Liver (tissue), 9 donors: Measurements from ENCODE around the gene MYO3B. TPM values are rescaled to one million over a fixed set of nuclear protein-coding genes. Genes with fewer than 3 reads are reported as not detected.

ENCODE experiments used
- DNase-seq: peaks from one replicate; pipeline ENCODE4 v3.0.0-alpha.2; 2017; ENCODE audit warnings: low spot score
- H3K27ac ChIP-seq, 2 donors: one replicate each; pipeline ENCODE4 v1.7.0; 2013; ENCODE audit warnings: inconsistent platforms in 2 of 2, low read length in 2 of 2, control low read depth in 1 of 2, low read depth in 1 of 2, mild to moderate bottlenecking in 1 of 2
- H3K27me3 ChIP-seq, 4 donors: one replicate each; pipeline versions ENCODE4 v1.6.1 to v1.7.0; 2013; ENCODE audit warnings: low read length in 3 of 4, inconsistent platforms in 1 of 4, mild to moderate bottlenecking in 1 of 4, moderate library complexity in 1 of 4; ENCODE audit not compliant: control insufficient read depth in 4 of 4, insufficient read depth in 4 of 4
- H3K36me3 ChIP-seq, 4 donors: one replicate each; pipeline versions ENCODE4 v1.6.1 to v1.7.0; 2013; ENCODE audit warnings: low read length in 3 of 4, mild to moderate bottlenecking in 3 of 4, low read depth in 1 of 4, moderate library complexity in 1 of 4; ENCODE audit not compliant: control insufficient read depth in 4 of 4, insufficient read depth in 3 of 4
- H3K4me1 ChIP-seq, 4 donors: one replicate each; pipeline versions ENCODE4 v1.6.1 to v1.7.0; 2013; ENCODE audit warnings: low read length in 3 of 4, mild to moderate bottlenecking in 3 of 4, moderate library complexity in 1 of 4; ENCODE audit not compliant: control insufficient read depth in 4 of 4, insufficient read depth in 4 of 4
- H3K4me3 ChIP-seq, 3 donors: one replicate each; pipeline versions ENCODE4 v1.6.1 to v1.7.0; 2013; ENCODE audit warnings: low read length in 3 of 3, control low read depth in 1 of 3, low read depth in 1 of 3, mild to moderate bottlenecking in 1 of 3
- H3K9ac ChIP-seq, 2 donors: one replicate each; pipeline ENCODE4 v1.7.0; 2013; ENCODE audit warnings: low read length in 2 of 2, mild to moderate bottlenecking in 2 of 2, moderate library complexity in 2 of 2, control low read depth in 1 of 2, low read depth in 1 of 2
- H3K9me3 ChIP-seq, 4 donors: one replicate each; pipeline versions ENCODE4 v1.6.1 to v1.7.0; 2013; ENCODE audit warnings: low read length in 3 of 4; ENCODE audit not compliant: control insufficient read depth in 4 of 4
- CTCF ChIP-seq: fragments of 150-350 bp; IDR thresholded peaks from 2 replicates; pipeline ENCODE4 v1.5.1; 2017; ENCODE audit warnings: improper control_type of control experiment, low read depth, low read length; ENCODE audit not compliant: missing input control
- EGR1 ChIP-seq, 2 donors: IDR thresholded peaks; 2 replicates each; pipeline ENCODE4 v1.6.1; 2016 to 2018; ENCODE audit warnings: antibody characterized with exemption in 2 of 2, low read depth in 2 of 2
- FOXA1 ChIP-seq: IDR thresholded peaks from 2 replicates; pipeline ENCODE4 v1.6.1; 2016; ENCODE audit warnings: antibody characterized with exemption
- FOXA2 ChIP-seq: IDR thresholded peaks from 2 replicates; pipeline ENCODE4 v1.6.1; 2016; ENCODE audit warnings: antibody characterized with exemption
- GABPA ChIP-seq, 2 donors: IDR thresholded peaks in 1 of 2; conservative IDR thresholded peaks in 1 of 2; 2 replicates each; pipeline ENCODE4 v1.6.1; 2016; ENCODE audit warnings: antibody characterized with exemption in 2 of 2, mild to moderate bottlenecking in 1 of 2, moderate library complexity in 1 of 2
- HNF4A ChIP-seq, 2 donors: conservative IDR thresholded peaks; 2 replicates each; pipeline ENCODE4 v1.6.1; 2016; ENCODE audit warnings: antibody characterized with exemption in 2 of 2, mild to moderate bottlenecking in 2 of 2
- MAX ChIP-seq: IDR thresholded peaks from 2 replicates; pipeline ENCODE4 v1.6.1; 2016; ENCODE audit warnings: antibody characterized with exemption
- NR2F2 ChIP-seq: IDR thresholded peaks from 2 replicates; pipeline ENCODE4 v1.6.1; 2016; ENCODE audit warnings: antibody characterized with exemption
- REST ChIP-seq: IDR thresholded peaks from 2 replicates; pipeline ENCODE4 v1.6.1; 2016; ENCODE audit warnings: antibody characterized with exemption, mild to moderate bottlenecking
- RXRA ChIP-seq, 2 donors: IDR thresholded peaks; 2 replicates each; pipeline ENCODE4 v1.6.1; 2017 to 2018; ENCODE audit warnings: antibody characterized with exemption in 2 of 2, mild to moderate bottlenecking in 1 of 2
- SP1 ChIP-seq: IDR thresholded peaks from 2 replicates; pipeline ENCODE4 v1.6.1; 2018; ENCODE audit warnings: antibody characterized with exemption, mild to moderate bottlenecking
- TAF1 ChIP-seq: conservative IDR thresholded peaks from 2 replicates; pipeline ENCODE4 v1.6.1; 2016; ENCODE audit warnings: antibody characterized with exemption, mild to moderate bottlenecking
- YY1 ChIP-seq: IDR thresholded peaks from 2 replicates; pipeline ENCODE4 v1.6.1; 2016; ENCODE audit warnings: antibody characterized with exemption, mild to moderate bottlenecking
- ZBTB33 ChIP-seq: IDR thresholded peaks from 2 replicates; pipeline ENCODE4 v1.6.1; 2016; ENCODE audit warnings: antibody characterized with exemption
- WGBS: extraction: QIAGEN DNeasy Blood & Tissue Kit; methylation state at CpG from one replicate; pipeline ENCODE4 v1.1.7; 2013; 5-methylcytosine and 5-hydroxymethylcytosine counted together
- polyA plus RNA-seq, 2 donors: library from polyadenylated mRNA; stranded (reverse) in 1 of 2; unstranded in 1 of 2; fragments of 200-250 nt in 1 of 2; fragments of >200 nt in 1 of 2; fragmentation: Nextera tagmentation in 1 of 2; extraction: Ambion mirVana in 1 of 2; gene quantifications; one replicate each; pipeline versions ENCODE4 v1.2.1 to v1.2.3, GENCODE V29; 2013 to 2015
- total RNA-seq, 2 donors: library from RNA; depleted of rRNA; stranded (reverse); fragments of >200 nt; gene quantifications; one replicate each; pipeline ENCODE4 v1.2.3, GENCODE V29; 2014
- donor health status: healthy.
- donor health status: healthy.
- donor health status: healthy.
- donor health status: healthy.
- donor health status: healthy.

MYO3B gene
- total and polyA plus RNA-seq, 4 donors: under 0.01 to 0.05 TPM; not detected in 2

- H3K36me3 ChIP-seq: no peaks in the 10 kb centered on the region
- H3K27ac ChIP-seq: no peak overlapping the region
- H3K9me3 ChIP-seq: no peaks in the 10 kb centered on the region
- no peak for DNase-seq
- H3K9ac ChIP-seq: no peak overlapping the region
- H3K4me1 ChIP-seq: no peaks in the 10 kb centered on the region
- no peak overlapping the region for H3K4me3 ChIP-seq
- no peak for TF ChIP-seq SP1
- no peak for TF ChIP-seq MAX
- TF ChIP-seq CTCF: no peak
- no peak for TF ChIP-seq RXRA (IDR thresholded peaks at IDR 0.05)
- no peak for TF ChIP-seq EGR1 (IDR thresholded peaks at IDR 0.05; ENCODE audit: low read depth in 2 of 2)
- 59% methylated on average over 4 of the region's 4 CpGs for WGBS
- no peaks in the 10 kb centered on the region for H3K27me3 ChIP-seq
Measured at GRCh38 chr2:170477630-170478029, 299.7 kb downstream of the MYO3B start.

GRCh38 chr2:170481201-170481600 lies 303.3 kb downstream of the MYO3B start:
- 91% methylated on average over 4 of the region's 4 CpGs for WGBS
- Histone ChIP-seq H3K4me1 (peaks cover 0 to 10% (median 3%) of the 10 kb centered on the region in 4 donors), H3K27ac (no peak overlapping the region), H3K4me3 (no peak overlapping the region), H3K9me3 (no peaks in the 10 kb centered on the region), H3K27me3 (no peaks in the 10 kb centered on the region), H3K9ac (no peak overlapping the region), H3K36me3 (no peaks in the 10 kb centered on the region)
- no peak for DNase-seq
- TF ChIP-seq GABPA (IDR thresholded peaks at IDR 0.05 in 1 of 2, conservative IDR thresholded peaks at IDR 0.05 in 1 of 2): no peak
- TF ChIP-seq TAF1: no peak
- TF ChIP-seq REST: no peak
- no peak for TF ChIP-seq NR2F2
- no peak for TF ChIP-seq YY1
- TF ChIP-seq RXRA (IDR thresholded peaks at IDR 0.05): no peak
- no peak for TF ChIP-seq FOXA1

GRCh38 chr2:170484552-170484951 lies 306.6 kb downstream of the MYO3B start:
- no peaks in the 10 kb centered on the region for H3K9me3 ChIP-seq
- H3K27ac ChIP-seq: no peak overlapping the region
- no peak overlapping the region for H3K9ac ChIP-seq
- no peaks in the 10 kb centered on the region for H3K36me3 ChIP-seq
- H3K27me3 ChIP-seq: no peaks in the 10 kb centered on the region
- peaks cover 0 to 10% (median 4%) of the 10 kb centered on the region in 4 donors for H3K4me1 ChIP-seq
- H3K4me3 ChIP-seq: no peak overlapping the region
- DNase-seq: no peak
- TF ChIP-seq RXRA (IDR thresholded peaks at IDR 0.05): no peak
- no peak for TF ChIP-seq FOXA2
- no peak for TF ChIP-seq GABPA (IDR thresholded peaks at IDR 0.05 in 1 of 2, conservative IDR thresholded peaks at IDR 0.05 in 1 of 2)
- TF ChIP-seq MAX: no peak
- no peak for TF ChIP-seq HNF4A (conservative IDR thresholded peaks at IDR 0.05)
- no peak for TF ChIP-seq ZBTB33
